ENCODE results near the gene PAAF1.

PAAF1 gene

GRCh38 chr11:73945396-73945795 lies 68.6 kb downstream of the PAAF1 start:
- Histone ChIP-seq H3K9me3 (no peaks in the 10 kb centered on the region), H3K4me1 (peaks cover 0 to 10% (median 0%) of the 10 kb centered on the region in 4 donors), H3K27me3 (no peaks in the 10 kb centered on the region), H3K36me3 (no peaks in the 10 kb centered on the region), H3K27ac (no peak overlapping the region), H3K4me3 (no peak overlapping the region)
- TF ChIP-seq, protein P1, sequence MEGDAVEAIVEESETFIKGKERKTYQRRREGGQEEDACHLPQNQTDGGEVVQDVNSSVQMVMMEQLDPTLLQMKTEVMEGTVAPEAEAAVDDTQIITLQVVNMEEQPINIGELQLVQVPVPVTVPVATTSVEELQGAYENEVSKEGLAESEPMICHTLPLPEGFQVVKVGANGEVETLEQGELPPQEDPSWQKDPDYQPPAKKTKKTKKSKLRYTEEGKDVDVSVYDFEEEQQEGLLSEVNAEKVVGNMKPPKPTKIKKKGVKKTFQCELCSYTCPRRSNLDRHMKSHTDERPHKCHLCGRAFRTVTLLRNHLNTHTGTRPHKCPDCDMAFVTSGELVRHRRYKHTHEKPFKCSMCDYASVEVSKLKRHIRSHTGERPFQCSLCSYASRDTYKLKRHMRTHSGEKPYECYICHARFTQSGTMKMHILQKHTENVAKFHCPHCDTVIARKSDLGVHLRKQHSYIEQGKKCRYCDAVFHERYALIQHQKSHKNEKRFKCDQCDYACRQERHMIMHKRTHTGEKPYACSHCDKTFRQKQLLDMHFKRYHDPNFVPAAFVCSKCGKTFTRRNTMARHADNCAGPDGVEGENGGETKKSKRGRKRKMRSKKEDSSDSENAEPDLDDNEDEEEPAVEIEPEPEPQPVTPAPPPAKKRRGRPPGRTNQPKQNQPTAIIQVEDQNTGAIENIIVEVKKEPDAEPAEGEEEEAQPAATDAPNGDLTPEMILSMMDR (IDR thresholded peaks at IDR 0.05), result no peak
- DNase-seq, result no peak
- intact Hi-C loops (cut with DNase I; ENCODE audit: low total_unique reads), result no loop called here

- intact Hi-C loops (cut with DNase I; ENCODE audit: low total_unique reads), result no loop called here
- TF ChIP-seq, protein P1 (IDR thresholded peaks at IDR 0.05), result no peak
- Histone ChIP-seq H3K36me3 (no peaks in the 10 kb centered on the region), H3K4me1 (no peaks in the 10 kb centered on the region), H3K4me3 (no peak overlapping the region), H3K27me3 (no peaks in the 10 kb centered on the region), H3K27ac (no peak overlapping the region), H3K9me3 (no peaks in the 10 kb centered on the region)
- DNase-seq, result no peak
Measured at GRCh38 chr11:73946798-73947458, 70.1 kb downstream of the PAAF1 start.

- Histone ChIP-seq H3K27me3 (no peaks in the 10 kb centered on the region), H3K9me3 (no peaks in the 10 kb centered on the region), H3K36me3 (no peaks in the 10 kb centered on the region), H3K27ac (no peak overlapping the region), H3K4me3 (no peak overlapping the region), H3K4me1 (no peaks in the 10 kb centered on the region)
- DNase-seq, result no peak
- intact Hi-C loops (cut with DNase I; ENCODE audit: low total_unique reads), result no loop called here
- TF ChIP-seq, protein P1 (IDR thresholded peaks at IDR 0.05), result no peak
Measured at GRCh38 chr11:73949246-73949645, 72.4 kb downstream of the PAAF1 start.

DNA sequence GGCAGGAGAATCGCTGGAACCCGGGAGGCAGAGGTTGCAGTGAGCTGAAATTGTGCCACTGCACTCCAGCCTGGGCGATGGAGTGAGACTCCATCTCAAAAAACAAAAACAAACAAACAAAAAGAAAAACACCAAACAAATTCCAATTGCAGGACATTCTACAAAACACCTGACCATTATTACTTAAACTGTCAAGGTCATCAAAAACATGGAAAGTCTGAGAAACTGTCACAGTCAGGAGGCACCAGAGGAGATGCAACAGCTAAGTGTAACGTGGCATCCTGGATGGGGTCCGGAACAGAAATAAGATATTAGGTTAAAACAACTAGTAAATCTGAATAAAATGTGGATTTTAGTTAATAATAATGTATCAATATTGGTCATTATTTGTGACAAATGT lies 73.1 kb downstream of the PAAF1 start:
- intact Hi-C loops (cut with DNase I; ENCODE audit: low total_unique reads), result no loop called here
- DNase-seq, result no peak
- Histone ChIP-seq H3K4me1 (no peaks in the 10 kb centered on the region), H3K4me3 (no peak overlapping the region), H3K9me3 (no peaks in the 10 kb centered on the region), H3K36me3 (no peaks in the 10 kb centered on the region), H3K27me3 (no peaks in the 10 kb centered on the region), H3K27ac (no peak overlapping the region)
- TF ChIP-seq, protein P1 (IDR thresholded peaks at IDR 0.05), result no peak

DNA sequence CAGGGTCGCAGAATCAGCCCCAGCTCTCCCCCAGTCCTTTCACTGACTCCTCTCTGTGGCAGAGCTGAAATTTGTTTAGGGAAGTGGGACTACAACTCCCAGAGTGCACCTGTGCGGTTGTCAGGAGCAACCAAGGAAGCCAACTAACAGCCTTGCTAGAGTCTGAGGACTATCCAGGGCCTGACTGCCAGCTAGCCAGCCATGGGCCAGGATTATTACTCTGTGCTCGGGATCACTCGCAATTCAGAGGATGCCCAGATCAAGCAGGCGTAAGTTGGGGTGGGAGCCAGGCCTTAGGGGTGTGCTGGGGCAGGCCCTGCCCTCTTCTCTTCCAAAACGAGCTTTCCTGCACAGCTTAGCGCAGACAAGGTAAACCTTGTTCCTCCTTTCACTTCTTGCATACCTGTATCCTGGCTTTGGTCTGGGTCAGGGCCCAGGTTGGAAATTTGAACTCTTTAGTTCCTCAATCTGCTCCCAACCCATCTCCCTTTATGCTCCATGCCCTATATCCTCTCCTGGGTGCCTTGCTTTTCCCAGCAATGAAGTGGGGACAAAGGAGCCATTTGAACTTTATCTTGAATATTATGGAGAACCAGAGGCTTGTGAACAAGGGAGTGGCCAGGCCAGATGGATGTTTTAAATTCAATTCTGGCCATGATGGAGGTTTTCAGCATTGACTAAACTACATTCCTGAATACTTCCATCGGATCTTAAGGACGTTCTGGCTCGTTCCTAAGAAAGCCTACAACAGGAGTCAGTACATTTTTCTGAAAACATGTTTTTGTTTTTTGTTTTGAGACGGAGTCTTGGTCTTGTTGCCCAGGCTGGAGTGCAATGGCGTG lies 74.3 kb downstream of the PAAF1 start, which contains the start of gene DNAJB13:
Gene DNAJB13, plus strand, starts transcription at position 158 of the 842 bp plus-strand sequence. Its CDS starts 44 bp downstream, at position 202.
- TF ChIP-seq, protein P1 (IDR thresholded peaks at IDR 0.05), result no peak
- no peak for DNase-seq
- no peak within 1 kb of the TSS for H3K4me3 ChIP-seq
- intact Hi-C loops (cut with DNase I; ENCODE audit: low total_unique reads), result no loop called here
- H3K36me3 ChIP-seq, result no peaks in the 10 kb centered on the region
- H3K9me3 ChIP-seq, result no peaks in the 10 kb centered on the region
- H3K27ac ChIP-seq, result no peak within 1 kb of the TSS
- no peaks in the 10 kb centered on the region for H3K4me1 ChIP-seq
- no peaks in the 10 kb centered on the region for H3K27me3 ChIP-seq

Measured in tibial artery (tissue), 4 donors.